GM21576 (cell line): ENCODE measurements around the gene A2ML1.
"Not testable (repeated sequence)": the region's sequence is repeated elsewhere in the genome, so short reads cannot be mapped to it uniquely, and the experiment has no call there.

Experiments
- ATAC-seq: cut with Tn5 transposase; IDR thresholded peaks from one replicate; pipeline ENCODE4 v1.9.1; 2021; ENCODE audit warnings: mild to moderate bottlenecking, moderate library complexity; ENCODE audit not compliant: unreplicated experiment

Gene A2ML1

DNA sequence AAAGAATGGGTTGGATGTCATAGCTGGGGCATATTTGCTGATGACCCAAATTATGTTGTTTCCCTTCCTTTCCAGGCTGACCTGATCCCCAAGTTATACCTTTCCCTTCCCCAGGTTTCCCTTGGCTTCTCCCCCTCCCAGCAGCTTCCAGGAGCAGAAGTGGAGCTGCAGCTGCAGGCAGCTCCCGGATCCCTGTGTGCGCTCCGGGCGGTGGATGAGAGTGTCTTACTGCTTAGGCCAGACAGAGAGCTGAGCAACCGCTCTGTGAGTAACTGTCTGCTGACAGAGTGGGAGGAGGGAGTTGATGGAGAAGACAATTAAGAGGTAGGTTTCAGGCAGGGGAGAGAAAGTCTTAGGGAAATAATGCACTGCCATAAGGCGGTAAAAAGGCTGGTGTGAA is 25.0 kb downstream of the A2ML1 start:
- no peak for ATAC-seq

DNA sequence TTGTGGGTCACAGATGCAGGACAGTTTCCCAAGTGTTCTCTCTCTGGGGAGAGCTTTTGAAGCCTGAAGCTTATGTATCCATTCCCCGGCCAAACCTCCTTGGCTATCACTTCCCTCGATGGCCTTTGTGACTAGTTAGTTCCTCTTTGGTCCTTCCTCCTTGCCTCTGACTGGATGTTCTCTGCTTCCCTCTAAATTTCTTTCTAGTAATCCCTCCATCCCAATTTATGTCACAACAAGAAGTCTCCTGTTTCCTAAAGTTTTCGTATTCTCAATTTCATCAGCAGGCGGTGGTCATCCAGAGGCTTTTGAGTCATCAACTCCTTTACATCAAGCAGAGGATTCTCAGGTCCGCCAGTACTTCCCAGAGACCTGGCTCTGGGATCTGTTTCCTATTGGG is 27.5 kb downstream of the A2ML1 start:
- ATAC-seq, result no peak

DNA sequence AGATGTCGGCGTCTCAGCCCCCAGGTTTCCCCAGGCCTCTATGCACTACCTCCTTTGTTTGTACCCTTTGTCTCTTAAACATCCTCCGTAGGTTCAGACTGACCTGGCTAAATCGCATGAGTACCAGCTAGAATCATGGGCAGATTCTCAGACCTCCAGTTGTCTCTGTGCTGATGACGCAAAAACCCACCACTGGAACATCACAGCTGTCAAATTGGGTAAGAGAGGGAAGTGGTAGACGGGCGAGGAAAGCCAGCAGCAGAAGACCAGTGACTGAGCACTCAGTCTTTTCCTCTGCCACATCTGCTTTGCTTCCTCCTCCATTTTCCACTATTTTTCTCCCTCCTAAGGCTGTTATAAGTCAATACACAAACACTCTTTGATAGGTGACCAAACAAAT is 29.7 kb downstream of the A2ML1 start:
- ATAC-seq, result no peak

DNA sequence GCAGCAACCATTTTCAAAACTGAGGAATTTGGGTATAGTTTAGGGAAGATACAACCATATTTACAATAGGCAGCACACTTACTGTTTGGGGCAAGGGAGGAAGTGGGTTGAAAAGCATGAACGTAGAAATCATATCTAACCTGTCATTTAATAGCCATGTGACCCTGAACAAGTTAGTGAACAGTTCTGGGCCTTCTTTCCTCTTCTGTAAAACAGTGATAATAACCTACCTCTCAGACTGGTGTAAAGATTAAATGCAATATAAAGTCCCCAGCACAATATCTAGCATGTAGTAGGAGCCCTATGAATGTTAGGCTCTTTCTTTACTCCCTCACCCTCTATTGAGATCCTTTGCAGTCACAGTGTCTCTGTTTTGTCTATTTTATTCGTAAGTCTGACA is 33.5 kb downstream of the A2ML1 start:
- ATAC-seq, result no peak

DNA sequence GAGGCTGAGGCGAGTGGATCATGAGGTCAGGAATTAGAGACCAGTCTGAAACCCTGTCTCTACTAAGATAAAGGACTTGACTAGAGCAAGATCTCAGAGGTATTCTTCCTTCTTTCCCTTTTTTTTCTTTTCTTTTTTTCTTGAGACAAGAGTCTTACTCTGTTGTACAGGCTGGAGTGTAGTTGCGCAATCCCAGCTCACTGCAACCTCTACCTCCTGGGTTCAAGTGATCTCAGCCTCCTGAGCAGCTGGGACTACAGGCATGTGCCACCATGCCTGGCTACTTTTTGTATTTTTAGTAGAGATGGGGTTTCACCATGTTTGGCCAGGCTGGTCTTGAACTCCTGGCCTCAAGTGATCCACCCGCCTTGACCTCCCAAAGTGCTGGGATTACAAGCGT is 37.0 kb downstream of the A2ML1 start:
- ATAC-seq, result not testable (repeated sequence)

DNA sequence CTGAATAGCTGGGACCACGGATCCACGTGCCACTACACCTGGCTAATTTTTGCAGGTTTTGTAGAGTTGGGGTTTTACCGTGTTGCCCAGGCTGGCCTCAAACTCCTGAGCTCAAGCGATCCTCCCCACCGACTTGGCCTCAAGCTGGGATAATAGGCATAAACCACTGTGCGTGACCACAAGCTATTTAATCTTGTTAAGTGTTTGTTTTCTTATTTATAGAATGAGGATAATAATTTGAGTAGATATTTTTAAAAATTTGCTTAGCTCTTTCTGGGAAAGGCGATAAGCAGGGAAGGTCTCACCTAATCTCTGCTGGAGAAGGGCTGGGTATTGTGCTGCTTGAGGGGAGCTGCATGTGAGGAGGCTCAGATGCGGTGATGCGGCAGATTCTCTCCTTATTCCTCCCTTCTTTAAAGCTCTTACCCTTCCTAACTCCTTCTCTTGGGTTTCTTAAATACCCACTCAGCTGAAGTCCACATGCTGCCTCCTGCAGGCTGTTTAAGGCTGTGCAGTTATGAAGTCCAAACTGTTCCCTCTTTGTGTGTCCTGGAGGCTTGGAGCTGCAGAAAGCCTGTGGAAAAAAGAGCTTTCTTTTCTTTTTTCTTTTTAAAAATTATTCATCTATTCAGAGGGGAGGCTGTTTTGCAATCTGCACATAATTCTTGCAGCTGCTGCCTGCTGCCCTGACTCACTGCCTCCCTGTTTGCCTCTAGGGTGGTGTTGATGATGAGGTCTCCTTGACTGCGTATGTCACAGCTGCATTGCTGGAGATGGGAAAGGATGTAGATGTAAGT is 37.9 kb downstream of the A2ML1 start:
- no peak for ATAC-seq

DNA sequence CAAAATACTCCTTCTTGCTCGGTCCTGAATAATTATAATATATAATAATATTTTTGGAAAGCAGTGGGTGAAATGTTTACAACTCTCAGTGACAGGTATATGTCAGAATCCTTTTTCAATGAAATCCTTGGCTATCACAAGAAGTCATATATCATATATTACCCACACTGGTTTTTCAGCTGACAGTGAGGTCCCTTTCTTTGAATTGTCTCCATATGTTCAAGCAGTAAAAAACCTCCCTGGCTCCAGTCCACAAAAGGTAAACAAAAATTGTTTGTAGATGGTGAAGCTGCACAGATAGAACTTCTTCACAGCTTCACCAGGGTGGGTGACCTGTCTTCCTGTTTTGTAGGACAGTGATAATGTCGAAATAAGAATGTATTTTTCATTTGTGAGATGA is 44.0 kb downstream of the A2ML1 start:
- no peak for ATAC-seq

DNA sequence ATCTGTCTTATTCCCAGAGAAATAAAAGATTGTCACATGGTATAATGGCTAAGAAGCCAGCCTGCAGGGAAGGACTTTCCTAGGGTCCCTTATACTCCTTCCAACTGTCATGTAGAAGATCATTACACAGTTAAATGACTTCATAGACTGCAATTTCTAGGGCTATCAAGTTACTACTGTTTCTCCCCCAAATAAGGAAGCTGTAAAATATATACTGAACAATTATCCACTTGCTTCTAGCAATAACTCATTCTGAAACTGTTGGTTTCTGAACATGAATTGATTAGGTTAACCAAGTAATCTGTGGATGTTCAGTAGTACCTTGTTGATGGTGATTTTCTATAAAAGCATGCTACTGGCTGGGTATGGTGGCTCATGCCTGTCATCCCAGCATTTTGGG is 44.6 kb downstream of the A2ML1 start:
- no peak for ATAC-seq

DNA sequence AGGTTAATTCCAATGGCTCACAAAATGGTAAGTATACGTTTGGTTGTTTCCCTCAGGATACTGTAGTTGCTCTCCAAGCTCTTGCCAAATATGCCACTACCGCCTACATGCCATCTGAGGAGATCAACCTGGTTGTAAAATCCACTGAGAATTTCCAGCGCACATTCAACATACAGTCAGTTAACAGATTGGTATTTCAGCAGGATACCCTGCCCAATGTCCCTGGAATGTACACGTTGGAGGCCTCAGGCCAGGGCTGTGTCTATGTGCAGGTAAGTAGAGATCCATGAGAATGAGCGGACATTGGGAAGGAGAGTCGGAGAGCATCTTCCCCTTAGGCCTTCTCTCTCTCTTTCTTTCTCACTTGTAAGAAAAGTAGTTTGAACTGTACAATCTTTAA is 45.4 kb downstream of the A2ML1 start:
- no peak for ATAC-seq

DNA sequence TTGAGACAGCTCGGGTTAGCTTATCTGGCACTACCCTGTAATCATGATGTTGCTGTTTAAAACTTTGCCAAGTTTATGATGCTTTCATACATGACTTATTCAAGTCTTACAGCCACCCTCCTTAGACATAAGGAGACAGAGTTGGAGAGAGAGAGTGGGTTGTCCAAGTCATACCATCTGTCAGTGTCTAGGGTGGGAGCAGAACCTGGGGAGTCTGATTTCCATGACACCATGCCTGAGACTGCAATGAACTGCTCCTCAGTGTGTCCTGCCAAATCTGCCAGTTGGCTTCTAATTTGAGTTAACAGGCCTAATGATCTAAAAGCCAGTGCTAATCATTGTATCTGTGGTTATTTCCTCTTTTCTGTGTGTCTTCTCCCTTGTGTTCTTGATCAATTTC is 48.2 kb downstream of the A2ML1 start:
- no peak for ATAC-seq

DNA sequence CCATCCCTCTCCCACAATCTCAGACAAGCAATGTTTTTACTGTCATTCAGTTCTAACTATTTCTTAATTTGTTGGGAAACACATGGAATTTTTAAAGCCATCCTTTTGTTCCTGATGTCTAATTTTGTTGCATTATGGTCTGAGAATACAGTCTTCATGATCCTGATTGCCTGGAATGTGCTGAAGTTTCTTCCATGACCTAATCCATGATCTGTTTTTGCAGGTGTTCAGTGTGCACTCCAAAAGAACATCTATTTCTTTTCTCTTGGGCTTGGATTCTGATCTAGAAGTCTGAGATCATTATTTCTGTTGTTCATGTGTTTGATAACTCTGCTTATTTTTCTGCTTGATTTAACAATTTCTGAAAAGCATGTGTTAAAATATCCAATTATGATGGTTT is 48.6 kb downstream of the A2ML1 start:
- ATAC-seq, result no peak

DNA sequence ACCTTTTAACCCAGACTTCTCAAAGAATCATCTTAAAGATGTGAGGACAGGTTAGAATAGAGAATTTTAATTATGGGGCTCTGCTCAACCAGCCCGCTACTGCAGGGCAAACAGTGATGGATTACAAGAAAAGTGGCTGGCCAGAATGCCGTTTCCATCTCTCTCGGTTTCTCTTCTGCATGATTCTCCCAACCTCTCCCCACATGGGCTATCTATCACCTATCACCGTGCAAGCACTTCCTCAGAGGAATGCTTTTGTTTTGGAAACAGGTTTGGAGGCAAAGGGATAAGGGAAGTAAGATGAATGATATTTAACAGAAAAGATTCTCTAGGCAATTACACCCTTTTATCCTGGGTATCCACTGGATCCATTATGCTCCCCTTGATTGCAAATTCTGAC is 54.5 kb downstream of the A2ML1 start:
- no peak for ATAC-seq

DNA sequence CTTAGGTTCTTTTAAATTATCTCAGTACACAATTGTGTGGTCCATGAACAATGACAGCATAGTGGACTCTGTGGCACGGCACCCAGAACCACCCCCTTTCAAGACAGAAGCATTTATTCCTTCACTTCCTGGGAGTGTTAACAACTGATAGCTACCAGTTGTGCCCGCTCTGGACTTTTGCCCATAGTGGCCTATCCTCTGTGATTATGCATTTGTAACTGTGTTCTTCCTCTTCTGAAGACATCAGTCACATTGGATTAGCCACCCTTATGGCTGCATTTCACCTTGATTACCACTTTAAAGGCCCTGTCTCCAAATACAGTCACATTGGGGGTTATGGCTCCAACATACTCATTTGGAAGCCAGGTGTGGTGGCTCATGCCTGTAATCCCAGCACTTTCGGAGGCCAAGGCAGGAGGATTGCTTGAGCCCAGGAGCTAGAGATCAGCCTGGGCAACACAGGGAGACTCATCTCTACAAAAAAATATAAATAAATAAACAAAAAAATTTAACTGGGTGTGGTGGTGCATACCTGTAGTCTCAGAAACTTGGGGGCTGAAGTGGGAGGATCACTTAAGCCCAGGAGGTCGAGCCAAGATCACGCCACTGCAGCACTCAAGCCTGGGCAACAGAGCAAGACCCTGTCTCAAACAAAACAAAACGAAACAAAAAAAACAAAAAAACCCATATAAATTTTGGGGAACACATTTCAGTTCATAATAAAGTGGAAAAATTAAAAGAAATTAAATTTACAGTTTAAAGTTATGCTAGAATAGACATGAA is 64.3 kb downstream of the A2ML1 start:
- no peak for ATAC-seq

DNA sequence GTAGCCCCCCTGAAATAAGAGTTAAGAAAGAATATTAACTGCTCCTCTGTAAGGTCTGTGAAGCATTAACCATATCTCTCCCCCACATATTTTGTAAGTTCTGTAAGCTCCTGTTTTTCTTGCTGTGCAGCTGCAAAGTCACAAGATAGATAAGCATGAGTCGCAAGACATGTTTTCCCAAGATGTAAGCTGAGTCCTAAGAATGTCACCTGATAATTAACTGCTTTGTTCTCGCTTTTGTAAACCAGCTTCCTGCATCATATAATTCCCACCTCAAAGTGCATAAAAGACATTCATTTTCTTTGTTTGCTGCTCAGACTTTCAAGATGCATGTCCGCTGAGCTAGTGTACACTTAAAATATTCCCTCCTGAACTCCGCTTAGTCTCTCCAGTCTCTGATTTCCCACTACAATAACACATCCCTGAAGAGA is 64.9 kb downstream of the A2ML1 start:
- no peak for ATAC-seq

DNA sequence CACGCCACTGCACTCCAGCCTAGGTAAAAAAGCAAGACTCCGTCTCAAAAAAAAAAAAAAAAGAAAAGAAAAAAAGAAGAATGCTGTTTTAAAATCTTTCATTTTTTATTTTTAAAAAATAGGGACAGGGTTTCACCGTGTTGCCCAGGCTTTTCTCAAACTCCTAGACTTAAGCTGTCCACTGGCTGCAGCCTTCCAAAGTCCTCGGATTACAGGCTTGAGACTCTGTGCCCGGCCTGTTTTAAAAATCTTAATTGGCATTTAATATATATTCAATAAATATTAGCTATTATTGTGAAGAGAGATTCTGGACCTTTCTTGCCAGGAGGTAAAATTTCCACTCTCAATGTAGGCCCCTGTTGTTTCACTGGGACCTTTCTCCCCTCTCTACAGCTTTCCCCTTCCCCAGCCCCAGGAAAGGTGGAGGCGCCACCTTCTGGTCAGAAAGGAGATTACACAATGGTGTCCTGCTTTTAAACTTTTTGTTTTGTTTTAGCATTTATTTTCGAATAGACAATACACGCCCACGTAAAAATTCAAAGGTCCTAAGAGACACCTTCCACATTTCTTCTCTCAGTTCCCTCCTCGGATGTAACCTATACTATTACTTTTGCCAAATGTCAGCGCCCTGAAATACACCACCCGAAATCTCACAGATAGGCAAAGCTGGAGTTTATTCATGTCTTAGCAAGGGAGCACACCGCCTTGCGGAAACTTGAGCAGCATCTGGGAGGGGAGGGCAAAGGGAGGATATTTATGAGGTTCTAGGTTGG is 68.1 kb downstream of the A2ML1 start:
- ATAC-seq, result no peak

DNA sequence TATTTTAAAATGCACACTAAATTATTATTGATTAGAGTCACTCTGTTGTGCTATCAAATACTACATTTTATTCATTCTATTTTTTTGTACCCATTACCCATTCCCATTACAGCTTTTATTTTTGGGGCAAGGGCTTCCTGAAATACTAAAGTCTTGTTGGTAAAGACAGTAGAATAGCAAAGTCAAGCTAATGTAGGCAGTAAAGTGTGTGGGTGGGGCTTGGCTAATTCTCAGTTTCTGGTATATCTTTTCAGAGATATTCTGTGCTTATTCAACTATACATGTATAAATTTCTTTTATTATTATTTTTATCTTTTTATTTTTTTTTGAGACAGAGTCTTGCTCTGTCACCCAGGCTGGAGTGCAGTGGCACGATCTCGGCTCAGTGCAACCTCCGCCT is 69.6 kb downstream of the A2ML1 start:
- ATAC-seq, result no peak

DNA sequence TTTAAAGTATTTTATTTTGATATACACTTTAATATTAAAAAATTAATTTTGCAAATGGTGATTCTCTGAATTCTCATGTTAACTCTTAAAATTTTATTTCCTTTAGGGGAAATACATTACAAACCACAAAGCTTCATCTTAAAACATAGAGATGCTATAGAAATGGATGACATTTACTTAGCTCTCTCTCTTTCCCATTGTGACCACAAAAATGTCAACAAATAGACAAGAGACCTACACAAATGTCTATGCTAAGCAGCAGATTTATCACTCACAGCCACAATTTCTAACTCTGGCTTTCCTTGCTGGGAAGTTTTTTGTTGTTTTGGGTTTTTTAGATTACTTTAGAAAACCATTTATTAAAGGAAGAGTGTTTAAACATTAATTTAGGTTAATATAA is 72.0 kb downstream of the A2ML1 start:
- no peak for ATAC-seq

DNA sequence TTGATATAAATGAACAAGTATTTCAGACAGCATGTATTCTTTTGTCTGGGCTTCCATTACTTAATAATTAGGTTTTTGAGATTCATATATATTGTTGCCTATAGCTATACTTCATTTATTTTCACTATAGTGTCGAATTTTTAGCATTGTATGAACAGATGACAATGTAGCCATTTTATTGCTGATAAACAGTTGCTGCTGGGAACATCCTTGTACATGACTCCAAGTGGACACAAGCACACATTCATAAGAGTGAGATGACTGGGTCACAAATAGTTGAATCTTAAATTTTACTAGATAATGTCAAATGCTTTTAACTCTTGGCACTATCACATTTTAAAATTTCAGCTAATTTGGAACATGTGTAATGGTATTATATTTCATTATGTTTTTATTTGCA is 72.6 kb downstream of the A2ML1 start:
- ATAC-seq, result no peak

DNA sequence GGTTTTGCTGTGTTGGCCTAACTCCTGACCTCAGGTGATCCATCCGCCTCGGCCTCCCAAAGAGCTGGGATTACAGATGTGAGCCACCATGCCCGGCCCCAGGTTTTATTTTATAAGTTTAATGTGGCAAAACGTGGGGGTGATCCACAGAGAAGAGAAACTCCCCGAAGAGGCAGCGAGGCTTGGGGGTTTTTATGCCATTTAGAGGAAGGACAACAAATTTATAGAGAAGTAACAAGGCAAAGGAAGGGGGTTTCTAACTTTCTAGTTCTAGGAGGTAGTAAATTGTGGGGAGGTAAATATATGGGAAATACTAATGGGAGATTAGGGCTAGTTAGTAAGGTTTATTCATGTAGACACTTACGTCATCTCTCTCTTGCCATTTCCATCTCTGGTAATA is 74.7 kb downstream of the A2ML1 start:
- ATAC-seq, result no peak

DNA sequence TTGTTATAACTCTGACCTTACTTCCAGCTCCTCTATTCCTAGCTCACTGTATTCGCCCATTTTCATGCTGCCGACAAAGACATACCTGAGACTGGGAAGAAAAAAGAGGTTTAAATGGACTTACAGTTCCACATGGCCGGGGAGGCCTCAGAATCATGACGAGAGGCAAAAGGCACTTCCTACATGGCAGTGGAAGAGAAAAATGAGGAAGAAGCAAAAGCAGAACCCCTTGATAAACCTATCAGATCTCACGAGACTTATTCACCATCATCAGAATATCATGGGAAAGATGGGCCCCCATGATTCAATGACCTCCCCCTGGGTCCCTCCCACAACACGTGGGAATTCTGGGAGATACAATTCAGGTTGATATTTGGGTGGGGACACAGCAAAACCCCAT is 77.4 kb downstream of the A2ML1 start:
- no peak for ATAC-seq

DNA sequence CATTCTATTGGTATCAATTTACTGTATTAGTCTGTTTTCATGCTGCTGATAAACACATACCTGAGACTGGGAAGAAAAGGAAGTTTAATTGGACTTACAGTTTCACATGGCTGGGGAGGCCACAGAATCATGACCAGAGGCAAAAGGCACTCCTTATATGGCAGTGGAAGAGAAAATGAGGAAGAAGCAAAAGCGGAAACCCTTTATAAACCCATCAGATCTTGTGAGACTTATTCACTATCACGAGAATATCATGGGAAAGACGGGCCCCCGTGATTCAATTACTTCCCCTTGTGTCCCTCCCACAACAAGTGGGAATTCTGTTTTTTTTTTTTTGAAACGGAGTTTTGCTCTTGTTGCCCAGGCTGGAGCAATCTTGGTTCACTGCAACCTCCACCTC is 80.3 kb downstream of the A2ML1 start:
- not testable (repeated sequence) for ATAC-seq

DNA sequence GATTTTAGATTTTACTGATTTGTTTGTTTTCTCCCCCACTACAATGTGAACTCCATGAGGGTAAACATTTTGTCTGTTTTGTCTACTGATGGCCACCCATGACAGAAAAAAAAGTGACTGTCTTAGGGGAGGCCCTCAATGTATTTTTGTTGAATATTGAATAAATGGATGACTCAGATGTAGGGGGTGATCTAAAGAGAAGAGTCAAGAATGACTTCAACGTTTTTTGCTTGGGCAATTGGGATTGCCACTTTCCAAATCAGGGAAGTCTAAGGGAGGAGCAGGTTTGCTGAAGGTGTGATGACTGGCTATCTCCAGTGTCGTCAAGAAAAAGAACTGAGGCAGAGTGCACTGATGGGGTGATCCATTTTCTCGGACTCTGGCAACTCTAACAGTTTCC is 81.2 kb downstream of the A2ML1 start:
- no peak for ATAC-seq
